ENCODE data around the gene PRKAR2B.

The PRKAR2B gene

DNA sequence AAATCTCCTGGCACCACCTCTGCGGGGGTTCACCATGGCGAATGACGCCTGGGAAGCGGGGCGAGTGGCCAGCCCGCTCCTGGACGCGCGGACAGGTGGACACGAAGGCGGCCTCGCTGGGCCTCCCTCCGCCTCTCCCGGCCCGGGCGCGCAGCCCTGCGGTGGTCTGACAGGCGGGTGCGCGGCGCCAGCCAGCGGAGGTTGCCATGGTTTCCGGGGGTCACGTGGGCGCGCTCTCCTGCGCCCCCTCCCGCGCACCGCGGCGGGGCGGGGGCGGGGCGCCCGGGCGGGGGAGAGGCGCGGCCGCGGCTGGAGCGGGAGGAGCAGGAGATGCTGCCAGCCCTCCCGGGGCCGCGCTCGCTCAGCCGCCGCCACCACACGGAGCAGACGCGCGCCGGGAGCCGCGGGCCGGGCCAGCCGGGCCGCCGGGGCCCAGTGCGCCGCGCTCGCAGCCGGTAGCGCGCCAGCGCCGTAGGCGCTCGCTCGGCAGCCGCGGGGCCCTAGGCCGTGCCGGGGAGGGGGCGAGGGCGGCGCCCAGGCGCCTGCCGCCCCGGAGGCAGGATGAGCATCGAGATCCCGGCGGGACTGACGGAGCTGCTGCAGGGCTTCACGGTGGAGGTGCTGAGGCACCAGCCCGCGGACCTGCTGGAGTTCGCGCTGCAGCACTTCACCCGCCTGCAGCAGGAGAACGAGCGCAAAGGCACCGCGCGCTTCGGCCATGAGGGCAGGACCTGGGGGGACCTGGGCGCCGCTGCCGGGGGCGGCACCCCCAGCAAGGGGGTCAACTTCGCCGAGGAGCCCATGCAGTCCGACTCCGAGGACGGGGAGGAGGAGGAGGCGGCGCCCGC lies at the start of gene PRKAR2B:
TSS of gene PRKAR2B (plus strand) at position 359 of the 848 bp plus-strand sequence. CDS start at position 562, 203 bp downstream.
- peak; percentile 40 to 50 for DNase-seq (ENCODE audit: low read depth in 2 of 2)

DNA sequence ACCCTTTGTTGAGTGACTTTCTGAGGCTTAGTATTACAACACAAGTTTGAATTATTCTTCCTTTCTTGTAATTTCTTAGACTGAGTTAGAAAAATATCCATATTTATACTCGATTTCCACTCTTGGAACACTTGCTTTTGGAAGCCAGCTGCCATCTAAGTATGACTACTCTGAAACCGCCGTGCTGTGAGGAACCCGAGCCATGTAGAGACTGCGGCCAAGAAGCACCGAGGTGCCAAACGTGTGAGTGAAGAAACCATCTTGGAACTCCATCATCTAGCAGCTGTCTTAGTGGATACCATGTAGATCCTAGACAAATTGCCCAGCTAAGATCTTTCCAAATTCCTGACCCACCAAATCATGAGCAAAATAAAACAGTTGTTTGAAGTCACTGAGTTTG lies 49.7 kb upstream of the PRKAR2B start:
- DNase-seq (ENCODE audit: low read depth in 2 of 2): no peak

DNA sequence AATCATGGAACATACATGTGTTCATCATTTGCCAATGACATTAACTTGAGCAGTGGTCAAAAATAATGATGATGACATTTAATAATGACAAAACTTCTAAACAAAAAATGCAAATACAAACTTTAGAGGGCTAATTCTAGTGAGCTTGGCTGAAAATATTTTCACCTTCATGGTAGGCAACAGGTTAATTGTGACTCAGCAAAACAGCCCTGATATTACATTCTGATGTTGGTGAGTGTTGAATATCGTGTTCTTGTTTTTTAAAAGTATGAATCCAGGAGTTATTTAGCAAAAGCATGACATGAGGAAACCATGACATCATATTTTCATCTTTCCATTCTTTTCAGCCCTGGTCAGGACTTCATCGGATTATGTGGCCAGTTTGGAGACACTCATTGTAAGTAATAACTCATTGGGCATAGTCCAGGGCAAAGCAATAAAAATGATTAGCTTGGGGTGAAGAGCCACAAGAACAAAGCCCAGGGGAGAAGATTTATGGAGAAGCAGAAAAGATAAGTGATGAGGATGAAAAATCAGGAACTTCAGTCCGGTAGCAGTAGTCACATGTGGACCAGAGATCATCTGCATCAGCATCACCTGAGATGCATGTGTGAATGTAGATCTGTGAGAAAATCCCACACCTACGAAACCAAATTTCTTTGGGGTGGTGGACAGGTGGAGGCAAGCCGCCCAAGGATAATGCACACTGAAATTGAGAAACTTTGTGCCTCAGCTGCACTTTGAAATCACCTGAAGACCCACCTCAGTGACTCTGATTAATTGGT lies 46.8 kb upstream of the PRKAR2B start:
- DNase-seq (ENCODE audit: low read depth in 2 of 2): no peak

DNA sequence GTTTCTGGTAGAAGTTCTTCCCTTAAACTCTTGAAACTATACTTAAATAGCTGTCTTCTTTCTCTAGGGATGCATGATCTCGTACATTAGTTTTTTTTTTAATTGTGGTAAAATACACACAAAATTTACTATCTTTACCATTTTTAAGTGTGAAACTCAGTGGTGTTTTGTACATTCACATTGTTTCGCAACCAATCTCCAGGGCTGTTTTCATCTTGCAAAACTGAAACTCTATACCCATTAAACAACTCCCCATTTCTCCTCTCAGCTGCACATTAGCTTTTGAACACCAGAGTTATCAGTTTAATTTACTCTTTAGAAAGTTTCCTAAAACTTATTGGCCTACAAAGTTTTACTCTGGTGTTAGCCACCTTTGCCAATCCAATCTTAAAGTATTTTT lies 45.5 kb upstream of the PRKAR2B start:
- no peak for DNase-seq (ENCODE audit: low read depth in 2 of 2)

DNA sequence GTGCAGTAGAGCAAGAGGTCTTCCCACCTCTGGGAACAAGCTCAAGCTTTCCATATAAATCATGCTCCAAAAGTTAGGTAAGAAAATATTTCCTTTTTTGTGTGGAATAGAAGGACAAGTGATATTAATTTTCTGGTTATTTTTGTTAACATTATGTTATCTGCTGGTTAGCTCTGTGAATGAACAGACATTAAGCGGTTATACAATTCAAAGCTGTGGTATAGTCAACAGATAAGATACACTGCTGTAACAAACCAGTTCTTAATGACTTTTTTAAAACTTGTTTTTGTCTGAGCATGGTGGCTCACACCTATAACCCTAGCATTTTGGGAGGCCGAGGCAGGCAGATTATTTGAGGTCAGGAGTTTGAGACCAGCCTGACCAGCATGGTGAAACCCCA lies 43.0 kb upstream of the PRKAR2B start:
- DNase-seq (ENCODE audit: low read depth in 2 of 2): no peak

DNA sequence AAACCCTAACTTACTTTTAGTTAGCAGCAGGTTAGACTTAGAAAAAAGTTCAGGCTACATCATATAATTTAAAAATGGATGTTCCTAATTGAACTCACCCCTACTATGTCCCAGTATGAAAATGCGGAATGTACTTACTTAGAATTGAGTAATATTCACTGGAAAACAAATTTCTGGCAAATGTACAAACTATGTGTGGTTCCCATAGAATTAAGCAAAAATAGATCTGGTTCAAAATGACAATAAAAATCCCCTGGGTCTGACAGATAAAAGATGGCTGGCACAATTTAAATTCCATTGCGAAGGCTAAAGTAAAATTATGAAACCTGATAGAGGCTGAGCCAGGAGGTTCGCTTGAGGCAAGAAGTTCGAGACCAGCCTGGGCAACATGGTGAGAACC lies 42.4 kb upstream of the PRKAR2B start:
- no peak for DNase-seq (ENCODE audit: low read depth in 2 of 2)

DNA sequence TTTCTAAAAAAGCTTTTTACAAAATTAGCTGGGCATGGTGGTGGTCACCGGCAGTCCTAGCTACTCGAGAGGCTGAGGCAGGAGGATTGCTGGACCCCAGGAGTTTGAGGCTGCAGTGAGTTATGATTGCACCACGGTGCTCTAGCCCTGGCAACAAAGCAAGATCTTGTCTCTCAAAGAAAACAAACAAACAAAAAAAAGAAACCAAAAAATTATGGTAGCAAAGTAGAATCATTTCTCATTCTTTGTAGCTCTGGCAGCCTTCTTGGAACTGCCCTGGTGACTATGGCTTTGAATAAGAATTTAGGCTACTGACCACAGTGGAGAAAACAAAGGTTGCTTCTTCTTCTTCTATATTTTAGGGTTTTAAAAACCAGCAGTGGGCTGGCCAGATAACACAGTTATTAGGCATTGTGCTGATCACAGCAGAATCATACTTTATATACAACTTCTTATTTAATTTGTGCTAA lies 41.9 kb upstream of the PRKAR2B start:
- no peak for DNase-seq (ENCODE audit: low read depth in 2 of 2)

DNA sequence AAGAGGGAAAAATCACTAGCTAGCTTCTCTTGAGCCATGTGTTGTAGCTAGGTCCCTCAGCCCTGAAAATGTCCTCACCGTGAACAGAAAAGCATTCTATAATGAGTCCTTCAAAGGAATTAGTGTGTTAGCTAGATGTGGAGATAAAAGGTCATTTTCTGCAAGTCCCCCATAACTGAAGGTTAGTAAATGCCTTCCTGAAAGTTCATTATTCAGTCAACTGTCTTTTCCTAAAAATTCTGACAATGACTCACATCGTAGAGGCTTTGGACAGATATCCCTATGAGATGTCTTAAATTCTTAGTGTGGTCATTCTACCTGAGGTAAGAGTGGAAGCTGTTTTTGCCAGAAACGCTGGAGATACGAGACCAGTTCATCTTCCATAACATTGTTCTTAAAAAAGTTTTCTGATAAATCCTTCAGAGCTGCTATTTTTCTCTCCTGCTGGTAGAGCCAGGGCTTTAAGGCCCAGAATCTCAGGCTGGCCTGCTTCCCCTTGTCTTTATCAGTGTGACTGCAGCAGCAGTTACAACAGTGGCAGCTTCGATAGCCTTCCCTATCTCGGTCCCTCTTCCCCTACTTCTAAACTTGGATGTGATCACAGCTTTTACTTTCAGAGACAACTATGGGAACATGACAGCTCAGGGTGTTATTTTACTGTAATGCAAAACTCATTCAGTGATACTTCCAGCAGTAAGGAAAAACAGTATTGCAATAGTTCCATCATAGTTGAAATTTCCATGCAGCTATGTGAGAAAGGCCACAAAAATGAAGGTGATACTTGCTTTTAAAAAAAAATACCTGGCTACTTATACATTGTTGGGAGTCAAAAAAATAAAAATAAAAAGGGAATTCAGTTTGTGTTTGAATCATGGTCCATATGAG lies 37.3 kb upstream of the PRKAR2B start:
- DNase-seq (ENCODE audit: low read depth in 2 of 2): no peak

DNA sequence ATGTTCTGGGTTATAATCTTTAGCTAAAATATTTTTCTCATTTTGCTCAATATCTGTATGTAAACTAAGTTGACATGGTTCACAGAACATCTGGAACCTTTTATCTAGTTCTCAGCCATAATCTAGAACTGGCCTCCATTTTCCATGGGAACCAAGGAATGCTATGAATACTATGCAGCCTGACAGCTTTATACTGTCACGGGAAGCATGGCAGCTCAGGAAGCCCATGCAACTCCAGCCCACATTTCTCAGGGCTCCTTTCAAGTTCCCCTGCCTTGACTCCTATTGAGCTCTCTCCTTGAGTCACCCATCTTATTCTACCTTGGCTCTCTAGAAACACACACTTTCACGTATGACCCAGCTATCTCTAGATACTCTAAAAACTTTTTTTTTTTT lies 36.6 kb upstream of the PRKAR2B start:
- no peak for DNase-seq (ENCODE audit: low read depth in 2 of 2)

DNA sequence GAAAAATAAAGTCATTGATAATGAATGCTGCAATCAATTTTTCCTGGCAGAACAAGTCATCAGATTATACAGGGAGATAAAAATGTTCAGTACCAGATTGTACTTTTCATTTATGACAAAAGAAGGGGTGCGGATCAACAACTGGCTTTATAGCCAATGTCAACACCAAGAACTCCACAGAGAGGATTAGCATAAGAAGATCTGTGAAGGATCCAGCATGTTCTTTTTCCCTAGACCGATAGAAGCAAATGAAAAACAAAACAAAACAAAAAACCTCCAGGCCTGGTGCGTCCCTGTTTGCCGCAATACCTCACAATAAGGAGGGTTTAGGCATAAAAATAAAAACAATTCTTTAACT lies 34.7 kb upstream of the PRKAR2B start:
- DNase-seq (ENCODE audit: low read depth in 2 of 2): no peak

DNA sequence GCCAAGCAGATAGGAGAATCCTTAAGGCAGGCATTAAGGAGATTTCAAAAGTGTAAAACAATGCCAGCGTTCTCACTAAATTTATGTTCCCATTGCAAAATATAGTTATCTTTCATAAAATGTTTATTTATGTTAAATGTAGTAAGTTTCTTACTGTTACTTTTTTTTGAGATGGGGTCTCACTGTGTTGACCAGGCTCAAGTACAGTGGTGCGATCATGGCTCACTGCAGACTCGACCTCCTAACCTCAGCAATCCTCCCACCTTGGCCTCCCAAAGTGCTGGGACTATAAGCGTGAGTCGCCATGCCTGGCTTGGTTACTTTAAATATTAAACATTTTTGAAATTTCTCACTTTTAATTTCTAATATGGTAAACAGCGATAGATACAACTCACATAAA lies 31.8 kb upstream of the PRKAR2B start:
- DNase-seq (ENCODE audit: low read depth in 2 of 2): no peak

DNA sequence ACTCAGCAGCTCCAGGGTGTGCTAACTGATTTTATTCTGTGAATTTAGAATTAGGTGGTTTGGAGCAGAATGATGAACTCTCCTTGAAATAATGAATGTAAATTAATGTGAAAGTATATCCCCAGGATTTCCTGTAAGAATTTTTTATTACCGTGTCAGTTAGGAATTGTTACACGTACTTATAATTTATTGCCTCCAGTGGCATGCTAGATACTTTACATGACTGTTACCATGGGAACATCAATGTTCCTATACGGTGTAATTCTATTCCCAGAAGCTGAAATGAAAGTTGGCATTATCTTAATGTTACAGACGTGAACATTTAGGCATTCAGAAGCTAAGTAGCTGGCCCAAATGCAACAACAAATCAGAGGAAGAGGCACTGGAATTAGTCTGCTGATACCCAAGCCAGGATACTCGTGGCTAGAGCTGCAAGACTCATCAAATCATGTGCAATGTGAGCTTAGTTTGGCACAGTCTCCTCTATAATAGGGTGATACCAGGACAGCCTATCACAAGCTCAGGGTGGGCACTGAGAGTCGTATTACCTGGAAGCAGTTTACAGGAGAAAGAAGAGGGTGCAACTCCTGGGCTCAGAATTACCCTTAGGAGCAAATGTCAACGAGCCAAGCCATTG lies 30.0 kb upstream of the PRKAR2B start:
- DNase-seq (ENCODE audit: low read depth in 2 of 2): peak in 1 of 2 experiments; percentile 1

DNA sequence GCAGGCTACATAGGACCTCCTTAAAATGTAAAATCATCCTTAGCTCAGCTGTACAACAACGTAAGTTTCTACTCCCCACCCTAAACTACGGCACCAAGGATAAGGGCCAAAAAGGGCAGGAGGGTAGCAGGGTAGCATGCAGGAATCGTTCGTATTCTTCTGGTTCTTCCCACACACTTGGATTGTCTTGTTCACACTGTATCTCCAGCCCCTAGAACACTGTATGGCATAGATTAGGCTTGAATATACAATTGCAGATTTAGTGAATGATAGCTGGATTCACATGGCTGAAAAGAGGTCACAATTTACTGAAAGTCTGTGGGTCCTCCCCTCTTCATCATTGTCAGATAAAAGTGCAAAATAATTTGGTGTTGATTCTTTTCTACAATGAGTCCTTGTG lies 28.2 kb upstream of the PRKAR2B start:
- no peak for DNase-seq (ENCODE audit: low read depth in 2 of 2)

DNA sequence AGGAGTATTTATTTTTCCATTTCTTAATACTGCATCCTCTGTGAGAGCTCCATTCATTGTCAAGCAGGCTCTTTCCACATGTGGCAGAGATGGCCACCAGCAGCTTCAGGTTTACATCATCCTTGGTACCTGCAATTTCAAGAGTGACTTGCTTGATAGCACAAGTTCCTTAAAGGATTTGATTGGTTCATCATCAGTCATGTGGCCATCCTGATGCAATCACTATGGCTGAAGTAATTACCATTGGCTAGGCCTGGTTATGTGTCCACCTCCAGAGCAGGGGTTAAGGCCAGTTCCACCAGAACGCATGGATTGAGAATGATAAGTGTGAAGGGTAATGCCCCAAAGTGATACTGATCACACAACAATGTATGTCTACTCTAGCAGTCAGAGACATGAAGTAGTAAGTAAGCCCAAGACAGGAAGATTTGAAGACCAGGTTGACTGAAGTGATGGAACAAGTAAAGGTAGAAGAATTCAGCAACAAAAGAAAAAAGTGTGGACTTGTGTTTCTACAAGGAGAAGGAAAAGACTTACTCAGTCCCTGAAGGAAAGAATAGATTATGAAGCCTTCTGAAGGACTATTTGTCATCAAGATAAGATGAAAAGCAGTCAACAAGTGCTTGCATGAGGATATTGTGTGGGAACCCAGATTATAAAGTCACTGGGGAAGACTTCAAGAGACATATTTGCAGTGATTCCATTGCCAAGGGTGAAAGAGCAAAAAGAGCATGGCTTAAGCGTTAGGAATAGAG lies 26.4 kb upstream of the PRKAR2B start:
- no peak for DNase-seq (ENCODE audit: low read depth in 2 of 2)

DNA sequence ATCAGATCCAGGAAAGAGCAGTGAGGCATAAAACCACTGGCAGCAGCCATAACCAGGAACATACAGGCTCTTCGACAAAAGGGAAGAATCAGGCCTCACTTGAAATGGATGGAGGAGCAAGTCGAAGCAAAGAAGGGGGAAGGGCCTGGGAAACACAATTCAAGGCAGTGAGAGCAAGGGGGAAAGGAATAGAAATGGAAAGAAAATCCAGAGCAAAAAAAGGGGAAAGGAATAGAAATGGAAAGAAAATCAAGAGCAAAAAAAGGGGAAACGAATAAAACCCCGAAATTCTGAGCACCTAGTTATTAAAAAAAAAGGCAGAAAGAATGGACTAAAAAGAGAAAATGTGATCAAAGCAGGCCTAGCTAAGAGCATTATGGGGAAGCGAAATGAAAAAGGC lies 24.1 kb upstream of the PRKAR2B start:
- DNase-seq (ENCODE audit: low read depth in 2 of 2): no peak

DNA sequence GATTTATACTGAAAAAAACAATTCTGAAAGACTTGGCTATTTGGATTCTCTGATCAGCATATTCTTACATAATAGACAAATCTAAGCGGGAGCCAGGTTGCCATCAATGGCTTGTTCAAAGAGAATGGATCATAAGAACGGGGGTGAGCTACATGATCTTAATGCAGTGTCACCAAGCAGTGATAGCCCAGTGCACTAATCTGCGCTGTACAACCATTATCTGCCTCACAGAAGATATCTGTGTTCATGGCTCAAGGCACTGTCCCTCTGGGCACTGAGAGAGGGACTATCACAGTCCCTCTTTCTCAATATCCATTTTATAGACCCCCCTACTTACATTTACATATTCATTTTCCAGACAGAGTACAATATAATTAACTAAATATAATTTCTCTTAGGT lies 22.9 kb upstream of the PRKAR2B start:
- no peak for DNase-seq (ENCODE audit: low read depth in 2 of 2)

DNA sequence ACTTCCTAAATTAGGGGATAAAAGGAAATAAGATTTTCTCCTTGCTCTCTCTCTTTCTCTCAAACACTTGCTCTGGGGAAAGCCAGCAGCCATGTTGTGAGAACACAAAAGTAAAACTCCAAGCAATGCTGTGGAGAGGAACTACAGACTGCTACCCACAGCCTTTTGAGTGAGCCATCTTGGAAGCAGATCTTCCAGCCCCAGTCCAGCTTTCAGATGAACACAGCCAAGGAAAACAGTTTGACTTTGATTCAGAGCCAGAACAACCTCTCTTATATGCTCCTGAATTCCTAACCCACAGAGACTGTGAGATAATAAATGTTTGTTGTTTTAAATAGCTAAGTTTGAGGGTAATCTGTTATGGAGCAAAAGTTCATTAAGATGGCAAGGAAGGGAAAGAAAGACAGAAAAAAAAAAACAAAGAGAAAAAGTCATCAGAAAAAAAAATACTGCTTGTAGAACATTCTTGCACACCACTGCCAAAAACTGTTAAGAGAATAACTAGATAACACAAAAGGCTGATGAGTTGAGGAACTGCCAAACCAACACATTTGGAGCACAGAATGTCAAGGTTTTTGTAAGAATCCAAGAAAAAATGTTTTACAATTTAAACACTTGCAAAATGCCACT lies 20.9 kb upstream of the PRKAR2B start:
- no peak for DNase-seq (ENCODE audit: low read depth in 2 of 2)

DNA sequence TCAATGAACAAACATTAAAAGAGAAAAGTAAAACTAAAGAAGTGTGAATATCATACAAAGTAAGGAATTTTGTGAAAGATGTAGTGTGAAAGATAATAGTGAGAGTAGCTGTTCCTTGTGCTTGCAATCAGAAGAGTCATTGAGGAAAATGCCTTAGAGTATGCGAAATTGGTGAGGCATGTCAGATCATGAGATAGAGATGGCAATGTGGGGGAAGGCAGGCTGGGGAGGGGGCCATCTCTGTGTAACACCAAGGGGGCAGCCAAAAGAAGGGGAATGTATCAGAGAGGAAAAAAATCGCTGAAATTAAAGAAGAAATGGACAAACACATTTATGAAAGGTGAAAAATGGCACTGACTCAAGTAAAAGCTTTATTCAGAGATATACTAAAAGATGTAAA lies 19.6 kb upstream of the PRKAR2B start:
- no peak for DNase-seq (ENCODE audit: low read depth in 2 of 2)

DNA sequence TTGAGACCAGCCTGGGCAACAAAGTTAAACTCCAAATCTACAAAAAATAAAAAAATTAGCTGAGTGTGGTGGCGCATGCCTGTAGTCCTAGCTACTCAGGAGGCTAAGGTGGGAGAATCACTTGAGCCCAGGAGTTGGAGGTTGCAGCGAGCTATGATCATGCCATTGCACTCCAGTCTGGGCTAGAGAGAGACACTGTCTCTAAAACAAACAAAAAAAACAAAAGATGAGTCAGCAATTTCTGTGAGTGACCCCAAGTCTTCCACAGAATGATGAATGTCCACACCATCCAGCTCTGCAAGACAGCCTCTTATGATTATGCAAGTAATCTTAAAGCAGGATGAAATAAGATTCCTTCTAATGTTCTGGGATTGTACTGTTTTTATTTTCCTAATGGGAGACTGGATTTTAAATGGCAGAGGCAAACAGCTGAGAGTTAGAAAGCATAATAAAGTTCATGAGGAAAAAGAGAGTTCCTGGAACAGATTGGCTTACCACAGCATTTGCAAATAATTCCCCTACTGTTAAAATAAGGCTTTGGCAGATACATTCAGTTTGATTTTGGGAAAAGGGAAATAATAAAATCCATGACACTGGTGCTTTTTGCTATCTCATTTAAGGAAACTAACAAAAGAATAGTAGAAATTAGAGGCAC lies 18.9 kb upstream of the PRKAR2B start:
- DNase-seq (ENCODE audit: low read depth in 2 of 2): no peak

DNA sequence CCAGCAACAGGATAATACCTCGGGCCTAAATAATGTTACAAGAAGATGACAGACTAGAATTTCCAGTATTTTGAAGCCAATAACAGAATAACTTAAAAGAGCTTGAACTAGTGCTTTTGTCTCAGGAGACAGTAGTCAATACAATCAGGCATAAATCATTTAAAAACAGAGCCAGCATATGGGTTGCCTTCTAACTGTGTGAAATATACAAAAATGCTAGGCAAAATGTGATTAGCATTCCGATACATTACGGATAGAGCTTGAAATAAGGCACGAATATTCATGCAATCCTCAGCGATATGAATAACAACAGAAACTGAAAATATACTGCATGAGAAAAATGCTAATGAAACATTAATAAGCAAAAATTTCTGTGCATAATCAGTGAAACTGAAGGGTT lies 18.3 kb upstream of the PRKAR2B start:
- no peak for DNase-seq (ENCODE audit: low read depth in 2 of 2)
